HepG2 (cell line): ENCODE measurements around the gene THOC7.

Experiments used
- ASH2L ChIP-seq: fragments of 300-600, 200-600 bp; sonication (generic); IDR thresholded peaks from 2 replicates; pipeline ENCODE4 v1.7.0; 2017; ENCODE audit warnings: low read depth, mild to moderate bottlenecking, moderate library complexity, mixed read lengths, low read length; ENCODE audit not compliant: insufficient read length
- GABPA ChIP-seq, 2 experiments: IDR thresholded peaks; 2 replicates each; pipeline ENCODE4 v1.6.1; 2011 to 2016; ENCODE audit warnings: low read depth in 2 of 2, low read length in 1 of 2, missing biosample characterization in 1 of 2, missing genetic modification characterization in 1 of 2
- HDAC2 ChIP-seq: sonication (generic); formaldehyde crosslinking; IDR thresholded peaks from 2 replicates; pipeline ENCODE4 v1.4.0; 2020; ENCODE audit warnings: missing genetic modification reagents
- MEIS2 ChIP-seq: sonication (generic); formaldehyde crosslinking; IDR thresholded peaks from 2 replicates; pipeline ENCODE4 v1.9.0; 2021; ENCODE audit warnings: mild to moderate bottlenecking, missing genetic modification reagents
- NCOA1 ChIP-seq: sonication (generic); formaldehyde crosslinking; IDR thresholded peaks from 2 replicates; pipeline ENCODE4 v1.9.0; 2021; ENCODE audit warnings: missing genetic modification reagents
- NFE2L2 ChIP-seq: fragments of 150-350 bp; IDR thresholded peaks from 2 replicates; pipeline ENCODE4 v1.6.1; 2014; ENCODE audit warnings: low read length
- SNAPC2 ChIP-seq: sonication (generic); formaldehyde crosslinking; IDR thresholded peaks from 2 replicates; pipeline ENCODE4 v1.8.1; 2022; ENCODE audit warnings: mild to moderate bottlenecking, missing genetic modification reagents
- TAF1 ChIP-seq: sonication (generic); formaldehyde crosslinking; IDR thresholded peaks from 2 replicates; pipeline ENCODE4 v1.4.0; 2020; ENCODE audit warnings: missing genetic modification reagents
- ZNF557 ChIP-seq: sonication (generic); formaldehyde crosslinking; IDR thresholded peaks from 2 replicates; pipeline ENCODE4 v1.4.0; 2020; ENCODE audit warnings: missing genetic modification reagents
- TF ChIP-seq, protein P1 (sequence below): sonication (generic); formaldehyde crosslinking; IDR thresholded peaks from 2 replicates; pipeline ENCODE4 v1.5.0; 2020; ENCODE audit warnings: mild to moderate bottlenecking, missing genetic modification reagents, moderate library complexity
- TF ChIP-seq, protein P2 (sequence below): sonication (generic); formaldehyde crosslinking; IDR thresholded peaks from 2 replicates; pipeline ENCODE4 v1.5.0; 2020; ENCODE audit warnings: missing genetic modification reagents, mild to moderate bottlenecking, borderline replicate concordance

GRCh38 chr3:63860776-63861175 lies 2.8 kb downstream of the THOC7 start:
- TF ChIP-seq, protein P1, sequence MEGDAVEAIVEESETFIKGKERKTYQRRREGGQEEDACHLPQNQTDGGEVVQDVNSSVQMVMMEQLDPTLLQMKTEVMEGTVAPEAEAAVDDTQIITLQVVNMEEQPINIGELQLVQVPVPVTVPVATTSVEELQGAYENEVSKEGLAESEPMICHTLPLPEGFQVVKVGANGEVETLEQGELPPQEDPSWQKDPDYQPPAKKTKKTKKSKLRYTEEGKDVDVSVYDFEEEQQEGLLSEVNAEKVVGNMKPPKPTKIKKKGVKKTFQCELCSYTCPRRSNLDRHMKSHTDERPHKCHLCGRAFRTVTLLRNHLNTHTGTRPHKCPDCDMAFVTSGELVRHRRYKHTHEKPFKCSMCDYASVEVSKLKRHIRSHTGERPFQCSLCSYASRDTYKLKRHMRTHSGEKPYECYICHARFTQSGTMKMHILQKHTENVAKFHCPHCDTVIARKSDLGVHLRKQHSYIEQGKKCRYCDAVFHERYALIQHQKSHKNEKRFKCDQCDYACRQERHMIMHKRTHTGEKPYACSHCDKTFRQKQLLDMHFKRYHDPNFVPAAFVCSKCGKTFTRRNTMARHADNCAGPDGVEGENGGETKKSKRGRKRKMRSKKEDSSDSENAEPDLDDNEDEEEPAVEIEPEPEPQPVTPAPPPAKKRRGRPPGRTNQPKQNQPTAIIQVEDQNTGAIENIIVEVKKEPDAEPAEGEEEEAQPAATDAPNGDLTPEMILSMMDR = no peak
- TF ChIP-seq MEIS2 (no peak), GABPA (IDR thresholded peaks at IDR 0.05; ENCODE audit: low read depth, low read length) (no peak), GABPA (CRISPR knock-in tag; IDR thresholded peaks at IDR 0.05; ENCODE audit: low read depth) (no peak), ASH2L (no peak), NCOA1 (no peak), ZNF557 (CRISPR knock-in tag) (no peak), NFE2L2 (no peak), SNAPC2 (no peak), HDAC2 (no peak), TAF1 (CRISPR knock-in tag) (no peak)
- TF ChIP-seq, protein P2, sequence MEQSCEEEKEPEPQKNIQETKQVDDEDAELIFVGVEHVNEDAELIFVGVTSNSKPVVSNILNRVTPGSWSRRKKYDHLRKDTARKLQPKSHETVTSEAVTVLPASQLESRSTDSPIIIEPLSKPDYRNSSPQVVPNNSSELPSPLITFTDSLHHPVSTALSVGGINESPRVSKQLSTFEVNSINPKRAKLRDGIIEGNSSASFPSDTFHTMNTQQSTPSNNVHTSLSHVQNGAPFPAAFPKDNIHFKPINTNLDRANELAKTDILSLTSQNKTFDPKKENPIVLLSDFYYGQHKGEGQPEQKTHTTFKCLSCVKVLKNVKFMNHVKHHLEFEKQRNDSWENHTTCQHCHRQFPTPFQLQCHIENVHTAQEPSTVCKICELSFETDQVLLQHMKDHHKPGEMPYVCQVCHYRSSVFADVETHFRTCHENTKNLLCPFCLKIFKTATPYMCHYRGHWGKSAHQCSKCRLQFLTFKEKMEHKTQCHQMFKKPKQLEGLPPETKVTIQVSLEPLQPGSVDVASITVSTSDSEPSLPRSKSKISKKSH (CRISPR knock-in tag) = no peak
